OCI-LY7 (cell line): ENCODE results near the gene KCTD10.

Source experiments
- CTCF ChIP-seq: fragments of 200-600 bp; sonication (generic); conservative IDR thresholded peaks from 2 replicates; pipeline ENCODE4 v1.5.1; 2014; ENCODE audit warnings: mild to moderate bottlenecking, antibody characterized with exemption, low read length, moderate library complexity, mixed read lengths
- EZH2phosphoT487 ChIP-seq: fragments of 200-600 bp; sonication (generic); IDR thresholded peaks from 2 replicates; pipeline ENCODE4 v1.6.1; 2018; ENCODE audit warnings: low read depth, borderline replicate concordance, mild to moderate bottlenecking, mixed run types, antibody characterized with exemption, low read length, moderate library complexity, mixed read lengths

GRCh38 chr12:109452489-109452888, 24.6 kb downstream of the KCTD10 start:
- no peak for TF ChIP-seq CTCF
- no peak for TF ChIP-seq EZH2phosphoT487
